HG03520 (cell line): ENCODE measurements around the gene SKI.
A peak's percentile ranks its signal among the peaks of the same experiment; 100 is the strongest.

ENCODE experiments used
- ATAC-seq: cut with Tn5 transposase; IDR thresholded peaks from one replicate; pipeline ENCODE4 v1.9.1; 2021; ENCODE audit warnings: mild to moderate bottlenecking, moderate library complexity; ENCODE audit not compliant: unreplicated experiment

Gene SKI

GRCh38 chr1:2193514-2194281 lies 34.4 kb upstream of the SKI start:
- ATAC-seq: no peak

- ATAC-seq: peak; percentile 43
These were observed 33.7 kb upstream of the SKI start, which contains the start of gene FAAP20 for GRCh38 chr1:2194319-2194897. Gene FAAP20 (minus strand): TSS chr1:2194772. CDS start chr1:2194749, 23 bp downstream.

- ATAC-seq: peak; percentile 52
These were observed 33.0 kb upstream of the SKI start for GRCh38 chr1:2194898-2195673.

GRCh38 chr1:2195785-2196184 lies 32.3 kb upstream of the SKI start:
- no peak for ATAC-seq

GRCh38 chr1:2196901-2197638 lies 31.0 kb upstream of the SKI start:
- ATAC-seq: no peak

DNA sequence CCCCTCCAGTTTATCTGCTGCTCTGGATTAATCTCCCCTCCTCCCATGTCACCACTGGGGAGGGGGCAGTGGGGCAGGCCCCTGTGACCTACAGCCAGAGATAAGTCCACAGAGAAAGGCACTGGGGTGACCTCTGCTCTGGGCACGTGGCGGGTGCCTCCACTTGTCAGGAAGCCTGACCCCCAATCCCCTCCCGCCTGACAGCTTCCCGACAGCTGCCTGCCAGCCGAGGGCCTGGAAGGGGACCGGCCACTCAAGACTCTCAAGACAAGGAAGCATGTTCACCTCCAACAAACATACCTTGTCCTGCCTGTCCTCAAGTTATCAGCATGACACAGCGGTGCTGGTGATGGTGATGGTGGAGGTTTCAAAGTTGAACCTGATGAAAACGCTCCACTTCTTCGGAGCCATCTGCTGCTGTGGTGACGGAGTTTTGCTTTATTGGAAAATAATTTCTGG lies 30.4 kb upstream of the SKI start:
- ATAC-seq: no peak

GRCh38 chr1:2198571-2198970 lies 29.5 kb upstream of the SKI start:
- ATAC-seq: no peak

GRCh38 chr1:2199042-2199810 lies 28.9 kb upstream of the SKI start:
- no peak for ATAC-seq

DNA sequence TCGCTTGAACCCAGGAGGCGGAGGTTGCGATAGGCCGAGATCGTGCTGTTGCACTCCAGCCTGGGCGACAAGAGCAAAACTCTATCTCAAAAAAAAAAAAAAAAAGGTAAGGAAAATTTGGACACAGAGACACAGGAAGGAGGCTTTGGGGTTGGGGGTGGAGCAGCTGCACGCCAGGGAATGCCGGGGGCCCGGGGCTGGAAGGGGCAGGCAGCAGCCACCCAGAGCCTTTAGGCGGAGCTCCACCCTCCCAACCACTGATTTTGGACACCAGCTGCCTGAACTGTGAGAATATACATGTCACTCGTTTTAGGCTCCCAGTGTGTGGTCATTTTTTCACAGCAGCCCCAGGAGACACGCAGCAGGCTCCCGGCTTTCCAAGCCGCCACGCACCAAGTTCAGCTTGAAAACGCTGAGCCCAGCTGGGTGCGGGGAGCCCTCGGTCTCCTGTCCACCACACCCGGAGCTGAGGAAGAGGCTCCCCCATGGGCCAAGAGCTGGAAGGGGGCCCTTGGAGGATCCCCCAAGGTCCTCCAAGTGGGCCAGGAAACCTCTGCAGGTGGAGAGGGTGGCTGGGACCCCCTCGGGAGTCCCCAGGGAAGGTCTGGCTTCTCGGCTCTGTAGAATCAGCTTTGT lies 27.7 kb upstream of the SKI start:
- no peak for ATAC-seq

DNA sequence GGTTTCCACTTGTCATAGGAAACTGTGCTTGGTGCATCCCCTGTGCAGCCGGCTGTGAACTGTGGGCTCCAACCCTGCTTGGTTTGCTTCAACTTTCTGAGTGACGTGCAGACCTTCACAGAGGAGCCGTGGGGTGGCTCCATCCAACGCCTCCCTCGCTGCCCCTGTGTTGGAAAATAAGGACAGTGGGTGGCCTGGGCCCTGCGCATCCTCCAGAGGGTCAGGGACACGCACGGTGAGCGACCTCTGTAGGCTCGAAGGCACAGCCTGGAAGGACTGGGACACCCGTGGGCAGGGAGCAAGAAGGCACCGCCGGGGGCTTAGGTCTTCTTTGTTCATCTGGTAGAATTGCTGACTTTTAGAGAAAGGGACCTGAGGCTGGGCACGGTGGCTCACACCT lies 27.1 kb upstream of the SKI start:
- ATAC-seq: no peak

DNA sequence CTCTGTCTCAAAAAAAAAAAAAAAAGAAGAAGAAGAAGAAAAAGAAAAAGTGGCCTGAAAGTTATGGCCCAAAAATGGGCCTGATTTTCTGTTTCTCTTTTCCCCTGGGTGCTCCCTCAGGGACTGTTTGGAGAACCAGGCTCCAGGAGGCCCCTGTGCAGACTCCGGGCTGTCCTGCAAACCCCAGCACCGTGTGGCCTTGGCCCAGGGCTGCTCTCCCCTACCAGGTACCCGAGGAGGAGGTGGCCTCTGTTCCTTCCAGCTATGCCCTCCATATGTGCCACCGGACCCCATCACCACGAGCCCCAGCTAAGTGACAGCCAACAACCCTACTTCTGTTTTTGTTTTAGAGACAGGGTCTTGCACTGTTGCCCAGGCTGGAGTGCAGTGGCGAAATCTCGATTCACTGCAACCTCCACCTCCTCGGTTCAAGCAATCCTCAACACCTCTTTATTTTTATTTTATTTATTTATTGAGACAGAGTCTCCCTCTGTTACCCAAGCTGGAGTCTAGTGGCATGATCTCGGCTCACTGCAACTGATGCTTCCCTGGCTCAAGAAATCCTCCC lies 26.0 kb upstream of the SKI start:
- no peak for ATAC-seq

DNA sequence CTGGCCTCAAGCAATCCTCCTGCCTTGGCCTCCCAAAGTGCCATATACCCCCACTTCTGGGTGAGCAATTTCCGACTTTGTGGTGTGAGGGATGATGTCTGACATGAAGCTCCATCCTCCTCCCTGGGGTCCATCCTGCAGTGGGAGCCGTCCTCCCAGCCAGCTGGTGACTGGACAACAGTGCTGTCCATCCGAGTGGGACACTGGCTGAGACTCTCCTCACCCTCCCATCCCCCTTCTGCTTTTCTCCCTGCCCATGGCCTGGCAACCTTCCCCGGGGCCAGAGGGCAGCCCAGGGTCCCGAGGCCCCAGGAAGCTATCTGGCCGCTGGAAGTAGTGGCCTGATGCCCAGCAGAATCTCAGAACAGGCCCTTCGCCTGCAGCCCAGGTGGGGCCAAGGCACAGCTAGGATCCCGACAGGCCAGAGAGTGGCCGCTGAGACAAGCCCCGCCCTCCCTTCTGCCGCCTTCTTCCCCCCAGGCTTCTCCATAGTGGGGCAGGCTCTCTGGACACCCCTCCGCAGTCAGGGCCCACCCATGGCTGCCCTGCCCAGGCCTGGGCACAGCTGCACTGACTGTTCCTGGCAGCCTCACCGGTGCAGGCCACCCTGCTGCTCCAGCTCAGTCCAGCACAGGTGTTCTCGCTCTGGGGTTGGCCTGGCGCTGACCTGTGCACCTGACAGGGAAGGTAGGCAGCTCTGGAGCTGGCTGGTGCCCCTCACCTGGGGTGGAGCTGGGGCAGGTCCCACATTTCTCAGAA lies 25.1 kb upstream of the SKI start:
- ATAC-seq: no peak

DNA sequence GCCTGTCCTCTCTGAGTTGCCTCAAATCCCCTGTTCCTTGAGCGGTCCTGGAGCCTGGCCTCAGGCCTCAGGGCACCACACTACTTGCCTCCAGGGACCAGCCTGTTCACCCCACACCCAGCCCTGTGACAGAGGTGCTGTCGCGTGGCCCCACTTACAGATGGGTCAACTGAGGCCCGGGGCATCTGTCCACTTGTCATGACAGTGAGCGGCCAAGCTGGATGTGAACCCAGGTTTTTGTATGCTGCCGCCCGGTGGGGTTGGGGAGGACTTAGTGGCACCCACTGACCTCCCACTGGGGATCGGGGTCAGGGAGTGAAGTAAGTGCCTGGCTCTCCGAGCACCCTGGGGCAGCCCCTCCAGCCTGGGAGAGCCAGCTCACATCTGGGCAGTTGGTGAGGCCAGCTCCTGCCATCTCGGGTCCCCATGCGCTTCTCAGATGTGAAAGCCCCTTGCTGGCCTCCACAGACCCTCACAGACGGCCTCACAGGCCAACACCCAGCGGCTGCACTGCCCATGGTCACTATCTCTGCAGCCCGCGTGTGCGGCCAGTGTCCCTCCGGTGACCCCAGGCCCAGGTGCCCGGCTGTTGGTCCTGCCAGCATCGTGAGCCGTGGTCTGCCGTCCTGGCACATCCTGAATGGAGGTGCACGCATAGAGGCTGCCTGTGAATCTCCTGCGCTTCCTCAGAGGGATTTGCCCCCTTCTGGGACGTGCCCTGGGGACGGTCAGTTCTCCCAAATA lies 24.3 kb upstream of the SKI start:
- no peak for ATAC-seq

- no peak for ATAC-seq
These were observed 23.5 kb upstream of the SKI start for GRCh38 chr1:2204415-2205190.

DNA sequence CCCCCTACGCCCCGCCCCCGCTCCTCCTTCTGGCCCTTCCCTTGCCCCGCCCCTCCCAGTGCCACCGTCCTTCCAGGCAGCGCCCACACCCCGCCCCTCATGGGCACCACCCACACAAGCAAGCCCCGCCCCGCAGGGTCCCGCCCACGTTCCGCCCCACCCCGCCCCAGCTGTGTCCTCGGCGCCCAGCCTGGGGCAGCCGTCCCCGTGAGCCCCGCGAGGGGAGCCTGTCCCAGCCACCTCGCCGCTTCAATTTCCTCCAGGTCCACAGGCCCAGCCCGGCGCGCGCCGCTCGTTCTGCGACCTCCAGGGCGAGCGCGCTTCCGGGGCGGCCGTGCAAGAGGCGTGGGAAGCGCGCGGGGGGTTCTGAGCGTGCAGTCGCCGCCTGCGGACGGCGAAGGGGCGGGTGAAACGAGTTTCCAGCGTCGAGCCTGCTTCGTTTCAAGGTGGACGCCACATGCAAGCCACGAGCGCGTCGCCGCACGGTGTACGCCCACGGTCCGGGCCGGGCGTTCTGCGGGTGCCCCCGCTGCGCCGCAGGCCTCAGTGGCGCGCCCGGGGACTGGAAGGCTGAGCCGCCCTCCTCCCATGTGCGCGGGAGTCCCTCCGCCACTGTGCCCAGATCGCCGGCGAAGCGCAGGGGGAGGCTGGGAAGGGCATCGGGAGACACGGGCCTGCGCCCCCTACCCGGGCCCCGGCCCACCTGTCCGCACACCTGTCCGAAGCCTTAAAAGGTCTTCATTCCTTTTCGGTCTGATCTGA lies 22.7 kb upstream of the SKI start:
- peak; percentile 52 for ATAC-seq

DNA sequence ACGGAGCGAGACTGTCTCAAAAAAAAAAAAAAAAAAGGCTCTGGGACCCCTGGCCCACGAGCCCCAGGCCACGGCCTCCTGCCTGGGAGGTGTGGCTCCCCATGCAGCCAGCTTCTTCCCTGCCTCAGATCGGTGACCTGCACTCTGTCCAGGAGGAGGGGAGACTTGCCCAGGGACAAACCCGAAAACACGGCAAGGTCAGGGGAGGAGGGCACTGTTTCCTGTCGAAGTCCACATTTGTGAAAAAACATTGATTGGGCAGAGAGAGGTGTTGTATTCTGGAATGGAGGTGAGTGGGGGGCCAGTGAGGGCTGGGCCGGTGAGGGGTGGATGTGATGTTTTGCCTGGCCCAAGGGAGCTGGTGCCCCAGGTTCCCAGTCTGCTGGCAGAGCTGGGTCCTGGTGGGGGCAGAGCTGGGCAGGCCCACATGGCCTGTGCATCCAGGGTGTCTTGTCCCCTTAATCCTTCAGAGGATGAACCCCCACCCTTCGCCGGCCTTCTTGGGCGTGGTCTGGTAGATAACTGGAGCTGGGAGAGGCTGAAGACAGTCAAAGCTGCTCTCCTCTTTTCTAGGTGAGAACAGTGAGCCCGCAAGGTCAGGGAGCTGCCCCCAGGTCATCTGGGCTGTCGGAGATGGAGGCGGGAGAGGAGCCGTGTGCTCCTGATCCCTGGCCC lies 21.2 kb upstream of the SKI start:
- no peak for ATAC-seq
